Amniotic epithelial cell (primary cell): ENCODE measurements around the gene PCDHA9.
"Not testable (repeated sequence)": the region's sequence is repeated elsewhere in the genome, so short reads cannot be mapped to it uniquely, and the experiment has no call there.

ENCODE experiments used
- DNase-seq: peaks from one replicate; pipeline ENCODE4 v3.0.0-alpha.2; 2010; ENCODE audit warnings: low read depth

Gene PCDHA9

DNA sequence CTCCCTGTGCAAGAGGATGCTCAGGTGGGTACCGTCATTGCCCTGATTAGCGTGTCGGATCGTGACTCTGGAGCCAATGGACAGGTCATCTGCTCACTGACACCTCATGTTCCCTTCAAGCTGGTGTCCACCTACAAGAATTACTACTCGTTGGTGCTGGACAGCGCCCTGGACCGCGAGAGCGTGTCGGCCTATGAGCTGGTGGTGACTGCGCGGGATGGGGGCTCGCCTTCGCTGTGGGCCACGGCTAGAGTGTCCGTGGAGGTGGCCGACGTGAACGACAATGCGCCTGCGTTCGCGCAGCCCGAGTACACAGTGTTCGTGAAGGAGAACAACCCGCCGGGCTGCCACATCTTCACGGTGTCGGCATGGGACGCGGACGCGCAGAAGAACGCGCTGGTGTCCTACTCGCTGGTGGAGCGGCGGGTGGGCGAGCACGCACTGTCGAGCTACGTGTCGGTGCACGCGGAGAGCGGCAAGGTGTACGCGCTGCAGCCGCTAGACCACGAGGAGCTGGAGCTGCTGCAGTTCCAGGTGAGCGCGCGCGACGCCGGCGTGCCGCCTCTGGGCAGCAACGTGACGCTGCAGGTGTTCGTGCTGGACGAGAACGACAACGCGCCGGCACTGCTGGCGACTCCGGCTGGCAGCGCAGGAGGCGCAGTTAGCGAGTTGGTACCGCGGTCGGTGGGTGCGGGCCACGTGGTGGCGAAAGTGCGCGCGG, 28.5 kb downstream of the PCDHA9 start:
- not testable (repeated sequence) for DNase-seq

DNA sequence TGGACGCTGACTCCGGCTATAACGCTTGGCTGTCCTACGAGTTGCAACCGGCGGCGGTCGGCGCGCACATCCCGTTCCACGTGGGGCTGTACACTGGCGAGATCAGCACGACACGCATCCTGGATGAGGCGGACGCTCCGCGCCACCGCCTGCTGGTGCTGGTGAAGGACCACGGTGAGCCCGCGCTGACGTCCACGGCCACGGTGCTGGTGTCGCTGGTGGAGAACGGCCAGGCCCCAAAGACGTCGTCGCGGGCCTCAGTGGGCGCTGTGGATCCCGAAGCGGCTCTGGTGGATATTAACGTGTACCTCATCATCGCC, 29.0 kb downstream of the PCDHA9 start:
- no peak for DNase-seq

DNA sequence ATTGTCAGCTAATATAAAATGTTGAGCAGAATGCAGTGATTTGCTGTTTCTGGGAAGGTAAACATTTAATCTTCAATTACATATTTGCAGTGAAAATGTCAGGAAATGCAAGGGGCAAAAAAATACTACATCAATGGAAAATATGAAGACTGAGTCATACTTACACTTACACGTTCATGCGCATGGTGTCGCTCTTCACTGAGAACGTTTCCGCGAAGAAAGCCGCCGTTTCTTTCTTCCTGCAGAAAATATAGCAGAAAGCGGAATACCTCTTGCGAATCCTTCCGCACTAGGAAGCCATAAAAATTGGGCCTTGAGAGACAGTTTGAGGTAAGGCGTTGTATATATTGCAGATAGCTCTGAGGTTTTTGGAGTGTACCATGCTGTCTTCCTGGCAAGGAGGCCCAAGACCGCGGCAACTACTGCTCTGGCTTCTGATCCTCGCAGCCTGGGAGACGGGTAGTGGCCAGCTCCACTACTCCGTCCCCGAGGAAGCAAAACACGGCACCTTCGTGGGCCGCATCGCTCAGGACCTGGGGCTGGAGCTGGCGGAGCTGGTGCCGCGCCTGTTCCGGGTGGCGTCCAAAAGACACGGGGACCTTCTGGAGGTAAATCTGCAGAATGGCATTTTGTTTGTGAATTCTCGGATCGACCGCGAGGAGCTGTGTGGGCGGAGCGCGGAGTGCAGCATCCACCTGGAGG, 33.9 kb downstream of the PCDHA9 start, which contains the start of gene PCDHA13:
Gene PCDHA13 (plus strand): TSS at position 236 of the 702 bp plus-strand sequence. CDS start 145 bp downstream, at position 381.
- no peak for DNase-seq

DNA sequence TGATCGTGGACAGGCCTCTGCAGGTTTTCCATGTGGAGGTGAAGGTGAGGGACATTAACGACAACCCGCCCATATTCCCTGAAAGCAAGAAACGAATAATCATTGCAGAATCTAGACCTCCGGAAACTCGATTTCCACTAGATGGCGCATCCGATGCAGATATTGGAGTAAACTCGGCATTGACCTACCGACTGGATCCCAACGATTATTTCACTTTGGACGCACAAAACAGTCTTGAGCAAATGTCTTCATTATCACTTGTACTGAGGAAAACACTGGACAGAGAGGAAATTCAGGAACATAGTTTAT, 34.4 kb downstream of the PCDHA9 start:
- no peak for DNase-seq

DNA sequence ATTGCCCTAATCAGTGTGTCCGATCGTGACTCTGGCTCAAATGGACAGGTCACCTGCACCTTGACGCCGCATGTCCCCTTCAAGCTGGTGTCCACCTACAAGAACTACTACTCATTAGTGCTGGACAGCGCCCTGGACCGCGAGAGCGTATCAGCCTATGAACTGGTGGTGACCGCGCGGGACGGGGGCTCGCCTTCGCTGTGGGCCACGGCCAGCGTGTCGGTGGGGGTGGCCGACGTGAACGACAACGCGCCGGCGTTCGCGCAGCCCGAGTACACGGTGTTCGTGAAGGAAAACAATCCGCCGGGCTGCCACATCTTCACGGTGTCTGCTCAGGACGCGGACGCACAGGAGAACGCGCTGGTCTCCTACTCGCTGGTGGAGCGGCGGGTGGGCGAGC, 35.2 kb downstream of the PCDHA9 start:
- no peak for DNase-seq

DNA sequence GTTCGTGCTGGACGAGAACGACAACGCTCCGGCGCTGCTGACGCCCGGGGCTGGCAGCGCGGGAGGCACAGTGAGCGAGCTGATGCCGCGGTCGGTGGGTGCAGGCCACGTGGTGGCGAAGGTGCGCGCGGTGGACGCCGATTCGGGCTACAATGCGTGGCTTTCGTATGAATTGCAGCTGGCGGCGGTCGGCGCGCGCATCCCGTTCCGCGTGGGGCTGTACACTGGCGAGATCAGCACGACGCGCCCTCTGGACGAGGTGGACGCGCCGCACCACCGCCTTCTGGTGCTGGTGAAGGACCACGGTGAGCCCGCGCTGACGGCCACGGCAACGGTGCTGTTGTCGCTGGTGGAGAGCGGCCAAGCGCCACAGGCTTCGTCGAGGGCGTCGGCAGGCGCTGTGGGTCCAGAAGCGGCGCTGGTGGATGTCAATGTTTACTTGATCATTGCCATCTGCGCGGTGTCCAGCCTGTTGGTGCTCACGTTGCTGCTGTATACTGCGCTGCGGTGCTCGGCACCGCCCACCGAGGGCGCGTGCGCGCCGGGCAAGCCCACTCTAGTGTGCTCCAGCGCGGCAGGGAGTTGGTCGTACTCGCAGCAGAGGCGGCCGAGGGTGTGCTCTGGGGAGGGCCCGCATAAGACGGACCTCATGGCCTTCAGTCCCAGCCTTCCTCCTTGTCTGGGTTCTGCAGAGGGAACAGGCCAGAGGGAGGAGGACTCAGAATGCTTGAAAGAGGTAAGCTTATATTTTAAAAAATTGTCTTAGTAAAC, 35.9 kb downstream of the PCDHA9 start:
- DNase-seq: no peak
